Glutamatergic neuron (in vitro differentiated cells): ENCODE data around the gene POLD3. TPM values are rescaled to one million over a fixed set of nuclear protein-coding genes. Genes with fewer than 3 reads are reported as not detected.

Experiments
- DNase-seq: peaks from one replicate; pipeline ENCODE4 v3.0.0; 2022
- H3K27ac Mint-ChIP-seq: one replicate; pipeline ENCODE4 v1.8.0; 2020; ENCODE audit warnings: mild to moderate bottlenecking, mixed read lengths, inconsistent platforms; ENCODE audit not compliant: unreplicated experiment
- H3K27me3 Mint-ChIP-seq: one replicate; pipeline ENCODE4 v1.8.0; 2020; ENCODE audit warnings: mild to moderate bottlenecking, moderate library complexity, mixed read lengths, inconsistent platforms; ENCODE audit not compliant: unreplicated experiment
- H3K36me3 Mint-ChIP-seq: one replicate; pipeline ENCODE4 v1.8.0; 2020; ENCODE audit warnings: mild to moderate bottlenecking, mixed read lengths, inconsistent platforms; ENCODE audit not compliant: unreplicated experiment
- H3K4me1 Mint-ChIP-seq: one replicate; pipeline ENCODE4 v1.8.0; 2020; ENCODE audit warnings: mild to moderate bottlenecking, low read depth, mixed read lengths, inconsistent platforms; ENCODE audit not compliant: unreplicated experiment
- H3K4me3 Mint-ChIP-seq: one replicate; pipeline ENCODE4 v1.8.0; 2020; ENCODE audit warnings: mild to moderate bottlenecking, mixed read lengths, inconsistent platforms; ENCODE audit not compliant: unreplicated experiment
- H3K9me3 Mint-ChIP-seq: one replicate; pipeline ENCODE4 v1.8.0; 2020; ENCODE audit warnings: mild to moderate bottlenecking, moderate library complexity, mixed read lengths, inconsistent platforms; ENCODE audit not compliant: unreplicated experiment
- total RNA-seq: library from RNA; stranded (reverse); fragmentation: NEBNext Ultra II Directional; extraction: Animal tissue kit (Norgen Biotek cat#: 25700); gene quantifications from one replicate; pipeline ENCODE4 v1.2.1, GENCODE V29; 2021; ENCODE audit not compliant: unreplicated experiment
- TF ChIP-seq, protein P1 (sequence below): fragments of 200-600 bp; sonication (generic); IDR thresholded peaks from one replicate; pipeline ENCODE4 v1.5.0; 2021; ENCODE audit not compliant: partially characterized antibody, unreplicated experiment

Gene POLD3
- total RNA-seq, 1 donor from 2014 or later: 9.0 TPM

DNA sequence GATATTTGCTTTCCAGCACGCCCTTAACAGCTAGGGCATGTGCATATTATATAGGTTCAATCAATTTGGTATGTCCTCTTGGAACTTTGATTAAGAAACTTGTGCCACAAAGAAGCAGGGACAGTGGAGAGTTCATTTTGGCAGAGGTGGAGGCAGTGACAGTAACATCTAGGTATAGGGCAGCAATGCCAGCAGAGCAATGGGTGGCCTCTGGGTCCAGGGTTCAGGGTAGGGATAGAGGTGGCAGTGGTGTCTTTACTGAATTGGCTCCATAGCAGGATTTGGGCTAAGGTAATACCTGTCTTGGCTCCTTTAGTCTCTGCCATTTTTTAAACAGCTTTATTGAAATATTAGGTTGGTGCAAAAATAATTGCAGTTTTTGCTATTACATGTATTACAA lies 24.4 kb upstream of the POLD3 start:
- Mint-ChIP-seq H3K9me3 (no peaks in the 10 kb centered on the region), H3K36me3 (no peaks in the 10 kb centered on the region), H3K27ac (no peak overlapping the region), H3K27me3 (peaks cover 1% of the 10 kb centered on the region), H3K4me3 (peak overlapping the region; percentile 11), H3K4me1 (peaks cover 3% of the 10 kb centered on the region)
- DNase-seq: no peak
- TF ChIP-seq, protein P1, sequence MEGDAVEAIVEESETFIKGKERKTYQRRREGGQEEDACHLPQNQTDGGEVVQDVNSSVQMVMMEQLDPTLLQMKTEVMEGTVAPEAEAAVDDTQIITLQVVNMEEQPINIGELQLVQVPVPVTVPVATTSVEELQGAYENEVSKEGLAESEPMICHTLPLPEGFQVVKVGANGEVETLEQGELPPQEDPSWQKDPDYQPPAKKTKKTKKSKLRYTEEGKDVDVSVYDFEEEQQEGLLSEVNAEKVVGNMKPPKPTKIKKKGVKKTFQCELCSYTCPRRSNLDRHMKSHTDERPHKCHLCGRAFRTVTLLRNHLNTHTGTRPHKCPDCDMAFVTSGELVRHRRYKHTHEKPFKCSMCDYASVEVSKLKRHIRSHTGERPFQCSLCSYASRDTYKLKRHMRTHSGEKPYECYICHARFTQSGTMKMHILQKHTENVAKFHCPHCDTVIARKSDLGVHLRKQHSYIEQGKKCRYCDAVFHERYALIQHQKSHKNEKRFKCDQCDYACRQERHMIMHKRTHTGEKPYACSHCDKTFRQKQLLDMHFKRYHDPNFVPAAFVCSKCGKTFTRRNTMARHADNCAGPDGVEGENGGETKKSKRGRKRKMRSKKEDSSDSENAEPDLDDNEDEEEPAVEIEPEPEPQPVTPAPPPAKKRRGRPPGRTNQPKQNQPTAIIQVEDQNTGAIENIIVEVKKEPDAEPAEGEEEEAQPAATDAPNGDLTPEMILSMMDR: no peak

GRCh38 chr11:74570266-74571061 lies 21.9 kb upstream of the POLD3 start:
- Mint-ChIP-seq H3K27me3 (peaks cover 1% of the 10 kb centered on the region), H3K4me3 (no peak overlapping the region), H3K36me3 (no peaks in the 10 kb centered on the region), H3K27ac (no peak overlapping the region), H3K9me3 (no peaks in the 10 kb centered on the region), H3K4me1 (peaks cover 3% of the 10 kb centered on the region)
- peak; percentile 21 for DNase-seq
- TF ChIP-seq, protein P1: peak; percentile 49

DNA sequence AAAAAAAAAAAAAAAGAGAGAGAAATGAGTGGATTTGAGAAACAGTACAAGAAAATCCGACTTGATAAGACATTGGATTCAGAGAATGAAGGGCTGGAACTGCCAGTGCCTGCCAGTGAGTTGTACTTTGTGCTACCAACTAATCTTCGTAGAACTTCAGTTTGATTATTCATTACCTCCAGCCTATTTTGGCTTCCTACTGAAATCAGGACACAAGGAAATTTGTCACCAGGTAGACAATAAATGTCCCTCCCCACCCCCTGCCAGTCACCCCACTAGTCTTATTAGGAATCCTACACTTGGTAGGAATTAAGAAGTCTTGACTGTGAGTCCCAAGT lies 21.4 kb upstream of the POLD3 start:
- H3K9me3 Mint-ChIP-seq: no peaks in the 10 kb centered on the region
- H3K27ac Mint-ChIP-seq: no peak overlapping the region
- DNase-seq: no peak
- peaks cover 1% of the 10 kb centered on the region for H3K27me3 Mint-ChIP-seq
- H3K36me3 Mint-ChIP-seq: no peaks in the 10 kb centered on the region
- peaks cover 3% of the 10 kb centered on the region for H3K4me1 Mint-ChIP-seq
- TF ChIP-seq, protein P1: no peak
- no peak overlapping the region for H3K4me3 Mint-ChIP-seq

DNA sequence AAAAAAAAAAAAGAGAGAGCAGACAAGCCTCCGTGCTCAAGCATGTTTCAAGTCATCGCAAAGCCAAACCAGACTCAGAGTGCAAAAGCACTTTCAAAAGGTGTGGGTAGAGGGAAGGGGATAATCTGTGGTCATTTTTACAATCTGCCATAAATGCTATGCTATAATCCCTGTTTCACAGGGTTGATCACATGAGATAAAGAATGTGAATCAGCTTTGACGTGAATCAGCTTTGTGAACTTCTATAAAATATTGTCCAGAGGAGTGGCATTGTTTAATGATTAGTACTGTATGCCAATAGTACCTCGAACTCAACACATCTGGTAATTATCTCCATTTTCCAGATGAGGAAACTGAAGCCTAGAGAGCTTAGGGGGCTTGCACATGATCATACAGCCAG lies 20.0 kb upstream of the POLD3 start:
- DNase-seq: no peak
- H3K36me3 Mint-ChIP-seq: no peaks in the 10 kb centered on the region
- peaks cover under 1% of the 10 kb centered on the region for H3K4me1 Mint-ChIP-seq
- no peaks in the 10 kb centered on the region for H3K9me3 Mint-ChIP-seq
- TF ChIP-seq, protein P1: no peak
- H3K27ac Mint-ChIP-seq: no peak overlapping the region
- H3K27me3 Mint-ChIP-seq: peaks cover under 1% of the 10 kb centered on the region
- no peak overlapping the region for H3K4me3 Mint-ChIP-seq

DNA sequence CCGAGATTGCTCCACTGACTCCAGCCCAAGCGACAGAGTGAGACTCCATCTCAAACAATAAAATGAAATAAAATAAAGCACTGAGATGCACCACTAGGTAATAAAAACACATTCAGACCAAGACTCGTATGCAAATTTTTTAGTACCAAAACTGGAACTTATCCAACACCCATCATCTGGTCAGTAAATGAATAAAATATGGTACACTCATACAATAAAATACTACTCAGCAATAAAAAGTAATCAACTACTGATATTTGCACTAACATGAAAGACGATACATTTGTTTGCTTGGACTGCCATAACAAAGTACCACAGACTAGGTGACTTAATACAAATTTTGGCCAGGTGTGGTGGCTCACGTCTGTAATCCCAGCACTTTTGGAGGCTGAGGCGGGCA lies 17.8 kb upstream of the POLD3 start:
- H3K27ac Mint-ChIP-seq: no peak overlapping the region
- TF ChIP-seq, protein P1: no peak
- no peaks in the 10 kb centered on the region for H3K27me3 Mint-ChIP-seq

More for the DNA sequence above, 17.8 kb upstream of the POLD3 start:
- H3K9me3 Mint-ChIP-seq: no peaks in the 10 kb centered on the region
- H3K4me3 Mint-ChIP-seq: no peak overlapping the region
- peaks cover 9% of the 10 kb centered on the region for H3K4me1 Mint-ChIP-seq
- no peak for DNase-seq
- H3K36me3 Mint-ChIP-seq: no peaks in the 10 kb centered on the region
